Prostate gland (tissue), 2 donors: ENCODE measurements around the gene DRC3.

Experiments
- CTCF ChIP-seq, 4 experiments: fragments of 200-600 bp in 2 of 4; fragments of 450-650 bp in 2 of 4; sonication (generic) in 2 of 4; IDR thresholded peaks; 1 replicate in 3 of 4; 2 replicates in 1 of 4; pipeline ENCODE4 v1.5.1; 2016 to 2019; ENCODE audit warnings: antibody characterized with exemption in 4 of 4, mild to moderate bottlenecking in 2 of 4, moderate library complexity in 2 of 4
- POLR2A ChIP-seq: fragments of 450-650 bp; IDR thresholded peaks from one replicate; pipeline ENCODE4 v1.6.1; 2016; ENCODE audit warnings: antibody characterized with exemption, mild to moderate bottlenecking
- POLR2AphosphoS5 ChIP-seq: sonication (generic); formaldehyde crosslinking; IDR thresholded peaks from one replicate; pipeline ENCODE4 v1.6.1; 2017; ENCODE audit warnings: antibody characterized with exemption

- no peak for TF ChIP-seq CTCF (IDR thresholded peaks at IDR 0.05)
- no peak for TF ChIP-seq POLR2AphosphoS5
- TF ChIP-seq POLR2A, result no peak
Measured at GRCh38 chr17:17947309-17947708, 25.4 kb upstream of the DRC3 start.
